ENCODE measurements around the gene MAG.

Gene MAG

GRCh38 chr19:35310811-35311465 lies 19.0 kb downstream of the MAG start:
- no peaks in the 10 kb centered on the region for H3K36me3 ChIP-seq
- H3K4me3 ChIP-seq, result no peak overlapping the region
- H3K4me1 ChIP-seq, result peaks cover 0 to 4% (median 0%) of the 10 kb centered on the region in 4 donors
- H3K27me3 ChIP-seq, result peaks cover 0 to 33% of the 10 kb centered on the region in 2 donors
- intact Hi-C loops (cut with DNase I; ENCODE audit: low total_unique reads), result no loop called here
- DNase-seq, result no peak
- no peaks in the 10 kb centered on the region for H3K9me3 ChIP-seq
- H3K27ac ChIP-seq, result no peak overlapping the region
- TF ChIP-seq CTCF (IDR thresholded peaks at IDR 0.05), result no peak

- no peak for DNase-seq
- TF ChIP-seq CTCF (IDR thresholded peaks at IDR 0.05), result no peak
- Histone ChIP-seq H3K36me3 (no peaks in the 10 kb centered on the region), H3K4me3 (no peak overlapping the region), H3K27me3 (peaks cover 0 to 30% of the 10 kb centered on the region in 2 donors), H3K27ac (no peak overlapping the region), H3K4me1 (peaks cover 0 to 4% (median 0%) of the 10 kb centered on the region in 4 donors), H3K9me3 (no peaks in the 10 kb centered on the region)
- intact Hi-C loops (cut with DNase I; ENCODE audit: low total_unique reads), result no loop called here
Measured at GRCh38 chr19:35311901-35312665, 20.1 kb downstream of the MAG start.

- intact Hi-C loops (cut with DNase I; ENCODE audit: low total_unique reads), result no loop called here
- Histone ChIP-seq H3K4me1 (peaks cover 0 to 4% (median 0%) of the 10 kb centered on the region in 4 donors), H3K4me3 (no peak overlapping the region), H3K9me3 (no peaks in the 10 kb centered on the region), H3K27me3 (peaks cover 0 to 30% of the 10 kb centered on the region in 2 donors), H3K36me3 (no peaks in the 10 kb centered on the region), H3K27ac (no peak overlapping the region)
- no peak for TF ChIP-seq CTCF (IDR thresholded peaks at IDR 0.05)
- DNase-seq, result no peak
Measured at GRCh38 chr19:35313587-35313986, 21.6 kb downstream of the MAG start.

- H3K27ac ChIP-seq, result no peak overlapping the region
- no peak for TF ChIP-seq CTCF (IDR thresholded peaks at IDR 0.05)
- intact Hi-C loops (cut with DNase I; ENCODE audit: low total_unique reads), result no loop called here
- H3K27me3 ChIP-seq, result peaks cover 0 to 30% of the 10 kb centered on the region in 2 donors
- H3K9me3 ChIP-seq, result no peaks in the 10 kb centered on the region
- peaks cover 0 to 4% (median 0%) of the 10 kb centered on the region in 4 donors for H3K4me1 ChIP-seq
- H3K4me3 ChIP-seq, result no peak overlapping the region
- no peak for DNase-seq
- H3K36me3 ChIP-seq, result no peaks in the 10 kb centered on the region
Measured at GRCh38 chr19:35314031-35314430, 22.1 kb downstream of the MAG start.

GRCh38 chr19:35314858-35315470 lies 23.0 kb downstream of the MAG start:
- intact Hi-C loops (cut with DNase I; ENCODE audit: low total_unique reads), result no loop called here

More at GRCh38 chr19:35314858-35315470, 23.0 kb downstream of the MAG start:
- Histone ChIP-seq H3K36me3 (no peaks in the 10 kb centered on the region), H3K4me3 (no peak overlapping the region), H3K27ac (no peak overlapping the region), H3K9me3 (no peaks in the 10 kb centered on the region), H3K4me1 (no peaks in the 10 kb centered on the region), H3K27me3 (peaks cover 0 to 26% of the 10 kb centered on the region in 2 donors)
- TF ChIP-seq CTCF (IDR thresholded peaks at IDR 0.05), result no peak
- DNase-seq, result no peak
